ENCODE measurements around the gene MAML3.
A peak's percentile ranks its signal among the peaks of the same experiment; 100 is the strongest.

The MAML3 gene

DNA sequence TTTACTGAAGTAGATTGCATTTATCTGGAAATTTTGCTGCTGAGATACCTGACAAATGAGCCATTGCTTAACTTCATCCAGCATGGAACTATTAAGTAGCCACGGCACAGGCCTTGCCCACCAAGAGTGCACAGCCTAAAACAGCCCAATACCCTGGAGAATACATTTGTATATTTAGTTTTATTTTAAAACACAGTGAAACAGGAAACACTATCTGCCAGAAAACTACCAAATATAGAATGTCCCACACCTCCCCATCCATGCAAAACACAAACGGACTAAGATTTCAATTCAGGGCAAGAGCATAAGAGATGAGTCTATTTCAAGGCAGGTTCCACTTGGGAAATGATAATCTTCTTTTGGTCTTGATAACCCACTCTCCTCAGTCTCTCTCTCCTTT lies 57.1 kb downstream of the MAML3 start:
- no peak for DNase-seq

DNA sequence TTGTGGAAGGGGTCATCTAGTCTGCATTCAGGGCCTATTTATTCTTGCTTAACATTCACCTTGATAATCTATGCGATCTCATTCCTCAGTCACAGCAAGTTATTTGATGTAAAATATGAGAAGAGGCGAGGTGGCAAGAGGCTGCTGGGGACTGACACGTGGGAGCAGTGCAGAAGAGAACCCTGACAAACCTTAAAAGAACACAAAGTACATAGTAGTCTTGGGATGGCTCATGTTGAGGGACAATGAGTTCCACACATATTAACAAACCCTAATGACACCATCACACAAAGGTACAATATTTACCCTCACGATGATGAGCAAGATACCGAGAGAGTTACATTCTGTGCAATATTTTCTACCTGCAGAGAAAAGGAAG lies 57.5 kb downstream of the MAML3 start:
- DNase-seq = no peak

DNA sequence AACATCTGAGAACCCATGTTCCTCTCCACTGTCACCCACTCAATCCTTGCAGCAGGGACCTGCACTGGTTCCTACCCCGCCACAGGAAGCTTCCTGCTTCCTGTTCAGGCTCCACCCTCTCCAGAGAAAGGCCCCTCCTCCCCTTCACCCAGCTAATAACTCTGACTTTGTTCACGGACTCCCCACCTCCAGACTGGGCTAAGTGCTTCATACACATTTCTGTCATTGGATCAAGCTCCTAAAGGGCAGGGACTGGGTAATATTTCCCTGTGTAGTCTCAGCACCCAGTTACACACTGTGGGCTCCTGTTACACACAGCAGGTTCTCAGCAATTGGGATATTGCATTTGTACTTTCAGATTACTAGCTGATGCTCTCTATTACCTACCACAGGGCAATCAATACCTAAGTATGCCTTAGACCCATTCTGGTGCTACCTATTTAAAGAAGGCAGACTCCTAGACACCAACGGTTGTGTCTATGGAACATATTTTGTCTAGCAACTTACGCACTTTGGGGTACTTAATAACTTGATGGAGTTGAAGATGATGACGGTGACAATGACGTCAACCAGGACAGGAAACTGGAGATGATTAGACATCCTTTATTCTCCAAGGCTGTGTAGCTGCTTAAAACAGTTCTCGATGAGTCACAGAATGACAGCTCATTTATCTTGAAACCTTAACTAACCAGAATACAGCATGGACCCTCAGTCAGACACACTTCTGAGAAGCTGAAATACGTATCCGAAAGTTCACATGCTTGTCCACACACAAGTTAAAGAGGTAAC lies 58.1 kb downstream of the MAML3 start:
- DNase-seq = peak; percentile 55

DNA sequence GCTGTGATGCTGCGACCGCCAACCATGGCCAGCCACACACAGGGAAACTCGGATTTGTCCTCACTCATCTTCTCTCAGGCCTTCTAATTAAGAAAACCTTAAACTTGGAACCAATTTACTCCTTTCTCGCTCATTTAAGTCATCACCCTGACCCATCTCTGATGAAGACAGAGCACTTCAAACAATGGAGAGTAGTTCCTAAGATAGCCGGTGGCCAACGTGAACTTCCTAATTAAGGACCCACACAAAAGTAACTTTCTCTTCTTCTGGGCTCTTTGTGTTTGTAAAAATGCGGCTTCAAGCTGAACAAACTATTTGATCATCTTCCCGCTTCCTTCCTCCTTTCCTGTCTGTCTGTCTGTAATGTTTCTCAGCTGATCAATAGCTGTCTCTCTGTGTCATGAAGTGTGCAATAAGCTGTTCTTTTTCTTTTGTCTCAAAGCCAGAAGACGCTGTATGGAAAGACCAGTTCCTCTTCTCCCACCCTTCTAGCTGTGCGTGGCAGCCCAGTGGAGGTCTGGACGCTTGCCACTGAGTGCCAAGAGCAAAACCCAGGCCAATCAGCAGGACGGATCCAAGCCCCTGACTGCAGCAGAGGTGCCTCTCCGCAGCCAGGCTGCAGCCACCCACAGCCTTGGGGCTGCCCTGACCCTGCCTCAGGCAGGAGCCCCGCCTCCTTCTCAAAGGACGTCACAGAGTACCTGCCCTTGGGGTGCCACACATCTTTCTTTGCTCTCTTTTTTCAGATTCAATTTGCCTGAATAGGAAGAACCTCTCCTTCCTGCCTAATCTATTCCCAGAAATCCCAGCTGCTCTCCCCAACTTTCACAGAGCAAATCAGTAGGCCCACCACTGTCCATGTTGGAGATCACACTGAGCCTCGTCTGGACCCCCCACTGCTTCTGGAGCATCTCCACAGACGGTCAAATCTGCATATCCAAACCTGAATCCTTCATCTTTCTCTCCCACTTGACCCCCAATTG lies 59.3 kb downstream of the MAML3 start:
- peak; percentile 43 for DNase-seq

DNA sequence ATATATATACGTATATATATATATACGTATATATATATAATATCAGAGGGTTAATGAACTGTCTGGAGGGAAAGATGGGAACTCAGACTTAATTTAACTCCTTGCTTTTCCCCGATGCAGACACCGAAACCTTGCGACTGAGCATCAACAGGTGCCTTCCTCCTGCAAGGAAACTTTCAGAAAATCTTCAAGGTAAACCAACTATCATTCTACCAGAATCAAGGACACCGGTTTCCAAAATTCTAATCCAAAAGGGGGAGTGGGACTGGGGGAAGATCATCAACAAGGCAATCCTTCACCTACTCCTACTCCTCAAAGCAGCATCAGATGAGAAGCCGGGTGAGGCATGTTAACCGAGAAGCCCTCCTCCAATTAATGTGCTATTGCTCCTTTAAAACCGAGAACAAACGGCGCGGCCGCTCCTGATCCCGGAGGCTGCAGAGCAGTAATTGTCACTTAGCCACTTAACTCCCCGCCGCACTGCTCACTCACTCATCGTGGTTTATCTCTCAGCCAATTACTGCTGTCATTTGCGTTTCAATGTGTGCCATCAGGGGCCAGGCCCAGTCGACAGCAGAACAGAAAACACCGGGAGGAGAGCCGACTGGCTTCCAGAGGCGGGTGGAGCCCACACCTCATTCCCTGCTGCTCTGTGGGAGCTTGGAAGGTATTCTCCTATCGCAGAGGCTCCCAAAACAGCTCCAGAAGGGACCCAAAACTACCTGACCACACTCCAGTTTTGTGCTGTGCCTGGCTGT lies 61.7 kb downstream of the MAML3 start:
- DNase-seq = no peak

DNA sequence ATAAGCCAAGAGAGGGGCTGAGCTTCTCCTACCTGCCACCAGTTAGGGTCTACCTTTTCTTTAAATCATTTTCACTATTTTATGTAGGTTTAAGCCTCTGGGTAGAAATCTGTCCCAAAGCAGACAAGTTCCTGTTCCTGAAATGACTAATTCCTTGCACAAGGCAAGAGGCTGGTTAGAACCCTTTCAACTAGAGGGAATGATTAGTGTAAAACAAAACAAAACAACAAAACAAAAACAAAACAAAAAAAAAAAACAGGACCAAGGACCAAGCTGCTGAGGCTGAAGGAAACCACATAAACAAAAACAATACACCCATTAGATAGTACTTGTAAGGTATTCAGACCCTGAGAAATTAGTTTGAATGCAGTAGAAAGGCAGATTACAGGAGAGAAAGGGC lies 62.7 kb downstream of the MAML3 start:
- DNase-seq = no peak

DNA sequence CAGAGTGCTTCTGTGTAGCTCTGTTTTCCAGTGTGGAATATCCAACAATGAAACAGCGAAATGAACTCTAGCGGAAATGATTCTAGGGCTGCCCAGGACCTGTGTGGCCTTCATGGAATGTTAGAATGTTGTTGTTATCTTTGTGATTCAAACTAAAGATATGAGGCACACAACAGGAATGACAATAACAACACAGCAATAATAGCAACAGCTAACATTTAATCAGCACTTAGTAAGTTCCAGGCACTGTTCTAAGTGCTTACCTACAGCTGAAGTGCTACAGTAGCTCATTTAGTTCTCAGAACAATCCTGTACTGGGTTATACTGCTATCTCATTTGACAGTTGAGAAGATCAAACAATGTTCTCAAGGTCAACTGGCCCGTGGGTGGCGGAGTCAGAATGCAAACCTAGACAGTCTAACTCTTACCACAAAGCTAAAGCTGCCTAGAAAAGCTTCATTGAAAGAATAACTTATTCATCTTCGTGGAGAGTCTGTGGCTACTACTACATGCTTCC lies 63.7 kb downstream of the MAML3 start:
- DNase-seq = no peak

DNA sequence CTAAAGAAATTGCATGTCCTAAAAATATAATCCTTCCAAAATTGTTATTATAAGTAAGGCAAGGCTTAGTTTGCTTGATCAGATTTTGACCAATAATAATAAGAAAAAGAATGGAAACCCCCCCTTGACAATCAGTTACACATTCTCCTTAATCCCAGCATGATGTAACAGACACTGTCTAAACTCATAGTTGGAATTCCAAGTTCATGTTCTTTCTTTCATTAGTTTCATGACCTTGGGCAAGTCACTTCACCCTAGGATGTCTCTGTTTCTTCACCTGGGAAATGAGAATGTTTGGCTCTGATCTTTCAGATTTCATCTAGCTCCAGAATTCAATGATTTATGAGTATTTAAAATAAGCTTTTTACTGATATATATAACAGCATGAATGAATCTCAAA lies 64.8 kb downstream of the MAML3 start:
- no peak for DNase-seq

DNA sequence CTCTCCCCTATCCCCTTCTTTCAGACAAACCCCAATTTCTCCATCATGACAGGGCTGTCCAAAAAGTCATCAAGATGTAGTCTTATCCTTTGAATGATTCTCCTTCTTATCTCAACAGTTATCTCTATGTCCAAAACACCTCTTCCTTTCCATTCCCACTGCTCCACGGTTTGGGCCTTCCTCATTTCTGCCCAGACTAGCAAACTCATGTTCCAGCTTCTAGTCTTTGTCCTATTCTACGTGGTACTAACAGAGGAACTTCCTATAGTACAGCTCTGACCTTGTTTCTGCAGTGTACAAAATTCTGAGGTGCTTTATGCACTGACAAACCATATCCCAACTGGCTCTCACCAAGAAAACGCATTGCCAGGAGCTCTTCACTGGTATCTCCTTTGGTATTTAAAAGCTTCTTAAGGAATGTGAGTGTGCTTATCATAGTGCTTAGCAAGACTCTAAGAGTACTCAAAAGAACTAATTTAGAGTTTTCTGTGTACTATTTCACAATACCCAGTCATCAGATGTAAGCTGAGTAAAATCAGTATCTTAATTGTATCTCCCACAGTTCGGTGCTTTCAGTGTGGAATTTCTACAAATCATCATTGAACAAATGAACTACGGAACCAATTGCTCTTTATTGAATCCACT lies 65.5 kb downstream of the MAML3 start:
- DNase-seq = no peak

DNA sequence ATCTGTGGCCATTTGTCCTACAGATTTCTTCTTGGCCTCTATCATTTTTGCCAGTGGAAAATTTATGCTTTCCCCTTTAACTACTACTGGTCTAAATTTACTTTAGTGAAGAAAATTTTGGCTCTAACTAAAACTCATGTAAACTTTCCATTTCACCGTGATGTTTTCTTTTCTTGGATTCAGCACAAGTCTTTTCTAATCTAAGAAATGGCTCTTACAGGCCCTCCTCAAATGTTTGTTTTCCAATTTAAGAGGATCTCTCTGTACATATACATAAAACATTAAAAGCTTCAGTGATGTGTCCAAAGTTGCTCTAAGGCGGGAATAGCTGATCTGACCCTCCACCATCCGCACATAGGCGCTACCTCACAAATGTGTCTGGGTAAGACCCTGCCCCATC lies 68.1 kb downstream of the MAML3 start:
- DNase-seq = no peak

DNA sequence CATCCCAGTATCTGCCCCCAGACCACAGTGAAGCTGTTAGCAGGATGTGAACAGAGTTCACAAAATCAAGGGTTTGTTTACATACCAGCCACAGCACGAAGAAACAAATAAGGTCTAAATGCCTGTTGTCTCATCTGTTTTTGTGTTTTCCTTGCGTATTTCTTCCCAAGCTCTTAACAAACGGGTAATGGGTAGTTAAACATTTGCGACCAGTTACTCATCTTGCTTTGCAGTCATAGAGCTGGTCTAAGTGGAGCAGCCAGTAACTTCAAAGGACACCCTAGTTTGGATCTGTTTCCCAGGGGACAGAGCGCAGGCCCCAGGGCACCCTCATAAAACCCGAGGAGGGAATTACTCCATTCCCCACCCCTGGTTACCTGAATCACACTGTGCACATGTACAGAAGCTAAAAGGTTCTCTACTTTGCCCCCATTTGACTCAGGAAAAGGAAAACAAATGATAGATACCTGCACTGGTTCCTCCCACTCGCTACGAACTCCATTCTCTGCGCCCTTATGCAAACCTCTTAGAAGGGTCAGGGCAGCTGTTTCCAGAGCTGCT lies 68.8 kb downstream of the MAML3 start:
- no peak for DNase-seq

DNA sequence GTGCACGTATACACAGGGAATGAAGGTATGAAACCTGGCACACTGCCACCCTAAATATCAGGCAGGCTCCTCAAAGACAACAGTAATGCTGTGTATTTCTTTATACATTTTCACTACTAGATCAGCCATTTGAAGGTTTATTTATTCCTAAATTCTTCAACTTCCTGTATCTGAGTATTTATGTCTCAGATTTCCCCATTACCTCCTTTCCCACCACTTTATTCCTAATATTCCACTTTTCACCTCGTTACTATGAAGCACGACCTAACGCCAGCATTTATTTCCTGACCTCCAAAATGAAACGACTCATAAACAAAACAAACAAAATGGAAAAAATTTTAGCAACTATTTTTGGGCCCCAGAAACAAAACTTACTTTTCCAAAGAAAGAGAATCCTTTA lies 69.6 kb downstream of the MAML3 start:
- no peak for DNase-seq

DNA sequence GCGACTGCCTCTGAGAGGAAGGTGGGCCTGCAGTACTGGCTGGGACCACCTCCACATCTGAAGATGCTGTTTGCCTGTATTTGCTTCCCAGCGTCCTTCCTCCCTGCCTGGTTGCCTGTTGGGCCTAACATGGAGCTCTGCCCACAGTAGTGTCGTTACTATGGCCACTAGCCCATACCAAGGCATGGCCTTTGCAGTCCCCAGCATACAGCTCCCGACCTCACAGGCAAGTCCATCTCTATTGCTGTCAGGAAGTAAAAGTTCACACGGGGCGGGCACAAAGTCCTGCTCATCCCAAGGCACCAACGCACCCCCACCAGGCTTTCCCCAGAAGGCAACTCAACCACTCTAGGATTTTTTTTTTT lies 71.6 kb downstream of the MAML3 start:
- DNase-seq = no peak

DNA sequence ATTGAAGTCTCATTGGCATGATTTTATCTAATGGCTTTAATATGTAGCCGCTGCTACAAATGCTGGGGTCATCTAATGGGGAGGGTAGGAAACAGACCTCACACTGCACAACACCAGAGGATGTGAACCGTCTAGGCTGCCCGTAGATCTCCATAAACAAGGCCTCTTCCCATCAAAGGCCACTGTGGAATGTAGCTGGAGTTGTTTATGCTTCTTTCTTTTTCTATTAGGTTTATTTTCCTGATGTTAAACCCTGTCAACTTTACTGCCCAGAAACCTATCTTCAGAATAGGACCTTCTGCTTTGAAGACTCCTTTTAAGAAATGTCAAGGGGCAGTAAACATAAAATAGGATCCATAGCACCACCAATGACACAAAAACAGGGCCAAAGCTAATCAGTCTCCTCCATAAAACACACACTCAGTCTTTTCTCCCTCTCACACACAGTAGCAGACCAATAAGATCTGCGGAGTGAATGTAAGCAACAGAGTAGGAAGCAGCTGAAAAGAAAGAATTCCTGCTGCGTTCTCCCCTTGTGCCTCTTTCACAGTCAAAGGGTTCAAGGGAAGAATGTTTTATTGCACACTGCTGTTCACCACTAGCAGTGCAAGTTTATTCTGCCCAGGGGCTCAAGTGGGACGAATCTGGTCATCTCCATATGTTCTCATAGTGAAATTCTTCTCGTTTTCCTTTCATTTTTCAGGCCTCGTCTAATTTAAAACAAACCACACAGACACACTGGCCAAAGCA lies 72.2 kb downstream of the MAML3 start:
- no peak for DNase-seq

DNA sequence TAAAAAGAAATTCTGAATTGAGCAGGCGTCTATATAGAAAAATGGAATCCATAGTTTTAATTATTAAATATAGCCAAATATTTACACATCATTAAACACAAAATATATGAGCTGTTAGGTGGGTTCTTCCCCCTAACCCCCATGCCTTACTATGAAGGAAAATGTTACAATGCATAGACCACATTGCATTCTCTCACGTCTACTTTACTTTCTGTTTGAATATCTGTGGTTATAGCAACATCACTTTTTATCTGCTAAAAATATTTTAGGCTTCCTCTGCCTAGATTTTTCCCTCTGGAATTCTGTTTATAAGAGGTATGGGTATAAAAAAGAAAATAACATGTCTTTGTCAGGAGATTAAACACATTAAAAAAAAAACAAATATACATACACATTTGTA lies 73.1 kb downstream of the MAML3 start:
- no peak for DNase-seq

DNA sequence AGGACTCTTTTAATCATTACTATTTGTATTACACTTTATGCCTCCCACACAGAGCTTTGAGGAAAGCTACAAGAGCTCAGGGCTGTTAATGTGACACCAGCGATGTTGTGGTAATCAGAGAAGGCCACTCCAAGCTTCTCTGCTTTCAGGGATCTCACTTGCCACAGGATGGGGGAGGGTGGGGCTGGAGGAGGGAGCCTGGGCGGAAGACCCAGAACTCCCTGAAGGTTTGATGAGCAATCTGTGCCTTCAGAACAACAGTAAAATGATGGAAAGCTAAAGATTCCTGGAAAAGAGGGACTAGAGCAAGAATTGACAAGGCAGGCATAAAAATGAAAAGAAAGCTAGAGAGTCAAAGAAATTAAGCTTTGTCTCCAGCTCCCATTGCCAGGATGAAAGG lies 75.6 kb downstream of the MAML3 start:
- no peak for DNase-seq

DNA sequence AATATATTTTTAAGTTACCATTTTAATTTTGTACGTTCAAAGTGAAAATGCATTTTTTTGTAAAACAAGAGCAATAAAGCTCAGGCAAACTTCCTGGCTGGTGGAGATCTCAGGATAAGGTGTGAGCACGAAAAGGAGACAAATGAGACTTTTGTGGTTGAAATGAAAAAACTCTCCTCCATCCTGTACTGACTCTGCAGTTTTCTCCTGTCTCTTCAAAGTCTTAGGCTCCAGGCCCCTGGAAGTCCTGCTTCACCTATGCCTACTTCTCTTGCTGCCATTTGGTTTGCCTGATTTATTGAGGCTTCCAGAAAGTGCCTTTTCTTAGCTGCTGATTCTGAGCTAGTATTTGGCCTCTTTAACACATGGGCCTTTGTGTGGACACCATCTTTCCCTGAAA lies 77.7 kb downstream of the MAML3 start:
- no peak for DNase-seq

DNA sequence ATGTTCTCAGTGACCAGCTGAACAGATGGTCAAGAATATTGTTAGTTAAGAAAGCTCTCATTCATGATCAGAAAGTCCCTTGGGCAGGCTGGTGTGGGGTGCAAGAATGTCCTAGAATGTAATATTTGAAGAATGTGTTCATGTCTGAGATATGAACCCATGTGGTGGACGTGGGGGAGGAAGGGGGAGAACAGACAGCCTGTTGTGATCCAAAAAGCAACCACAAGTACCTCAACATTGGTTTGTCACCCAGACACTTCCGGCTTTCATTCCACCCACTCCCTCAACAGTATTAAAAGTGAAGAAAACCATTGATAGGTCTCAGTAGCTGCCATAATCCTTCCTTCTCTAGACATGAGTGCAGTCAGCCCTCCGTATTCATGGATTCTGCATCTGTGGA lies 82.2 kb downstream of the MAML3 start:
- no peak for DNase-seq

DNA sequence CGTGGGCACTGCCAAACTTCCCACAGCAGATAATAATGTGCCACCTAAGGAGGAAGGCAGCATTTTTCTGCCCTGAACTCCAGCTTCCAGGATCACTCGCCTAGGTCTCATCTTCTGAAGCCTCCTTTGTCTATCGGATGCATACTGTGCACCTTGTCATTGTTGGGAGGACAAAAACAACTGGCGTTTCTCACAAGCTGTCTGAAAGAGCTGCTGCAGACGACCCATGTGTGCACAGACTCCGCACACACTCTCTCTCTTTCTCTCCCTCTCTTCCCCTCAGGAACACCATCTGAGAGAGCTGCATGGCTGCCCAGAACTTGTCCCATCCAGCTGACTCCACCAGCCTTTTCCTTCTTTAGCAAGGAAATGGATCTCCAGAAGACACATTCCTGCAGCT lies 83.0 kb downstream of the MAML3 start:
- no peak for DNase-seq

DNA sequence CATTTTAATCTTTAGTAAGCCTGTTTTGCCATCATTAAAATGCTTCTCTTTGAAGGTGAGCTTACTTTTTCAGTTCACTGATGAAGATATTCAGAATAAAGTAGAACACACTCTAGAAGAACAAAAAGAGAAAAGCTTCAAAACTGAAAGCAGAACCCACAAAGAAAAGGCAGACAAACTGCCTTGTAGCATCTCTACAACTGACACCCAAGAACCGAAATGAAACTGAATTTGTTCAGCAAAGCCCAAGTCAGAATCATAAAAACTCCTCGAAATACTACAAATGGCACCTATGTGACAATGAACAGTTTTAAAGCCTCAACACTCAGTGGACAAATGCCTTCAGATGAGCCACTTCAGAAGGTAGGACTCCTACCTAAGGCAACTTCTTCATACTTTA lies 83.6 kb downstream of the MAML3 start:
- no peak for DNase-seq

DNA sequence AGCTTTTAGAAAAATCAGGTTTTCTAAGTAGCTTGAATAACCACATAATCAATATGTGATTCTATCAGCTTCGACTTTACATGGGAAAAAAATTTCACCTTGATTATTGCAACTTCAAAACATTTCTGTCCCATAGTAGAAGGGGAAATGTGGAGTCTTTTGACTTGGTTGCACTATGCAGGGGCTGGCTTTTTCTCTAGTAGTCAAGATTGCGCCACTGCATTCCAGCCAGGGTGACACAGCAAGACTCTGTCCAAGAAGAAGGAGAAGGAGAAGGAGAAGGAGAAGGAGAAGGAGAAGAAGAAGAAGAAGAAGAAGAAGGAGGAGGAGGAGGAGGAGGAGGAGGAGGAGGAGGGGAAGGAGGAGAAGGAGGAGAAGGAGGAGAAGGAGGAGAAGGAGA lies 84.9 kb downstream of the MAML3 start:
- DNase-seq = no peak

DNA sequence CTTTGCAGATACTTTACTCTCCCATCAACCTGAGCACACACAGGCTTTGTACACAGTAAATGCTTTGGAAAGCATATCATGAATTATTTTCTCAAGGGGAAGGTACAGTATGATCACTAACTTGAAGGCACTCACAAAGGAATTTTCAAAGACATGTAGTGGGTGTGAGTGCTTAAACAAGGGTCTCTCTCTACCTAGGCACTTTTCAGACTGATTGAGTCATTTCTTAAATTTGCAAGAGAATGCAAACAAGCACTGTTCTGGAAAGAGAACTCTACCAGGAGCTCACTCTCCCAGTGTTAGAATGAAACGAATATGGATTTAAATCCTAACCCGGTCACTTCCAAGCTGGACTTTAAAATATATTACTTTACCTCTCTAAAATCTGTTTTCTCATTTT lies 85.7 kb downstream of the MAML3 start:
- DNase-seq = no peak
